Activated naive CD8-positive, alpha-beta T cell treated with anti-CD3 and anti-CD28 coated beads, Interleukin-2, amount 10 ng/mL, durations not matched to agents 7 days and 5 days (primary cell): ENCODE results near the gene CIDEB. TPM values are rescaled to one million over a fixed set of nuclear protein-coding genes. Genes with fewer than 3 reads are reported as not detected.
A peak's percentile ranks its signal among the peaks of the same experiment; 100 is the strongest.

Source experiments
- ATAC-seq: fragments of 150-1000 bp; cut with Tn5 transposase; one replicate; pipeline ENCODE4 v1.10.0; 2021; ENCODE audit warnings: low read depth, moderate library complexity
- POLR2A ChIA-PET: fragments of 350-600 bp; sonication (Branson Sonifier 250); formaldehyde crosslinking; loops from one replicate; lab custom pipeline; 2021; ENCODE audit warnings: antibody characterized with exemption; lab: Charles Lee
- DNase-seq: peaks from one replicate; pipeline ENCODE4 v3.0.0; 2021
- H3K27ac Mint-ChIP-seq: one replicate; pipeline ENCODE4 v1.8.0; 2022; ENCODE audit warnings: mild to moderate bottlenecking, mixed read lengths
- H3K27me3 Mint-ChIP-seq: one replicate; pipeline ENCODE4 v1.8.0; 2022; ENCODE audit warnings: mild to moderate bottlenecking, moderate library complexity, mixed read lengths
- H3K36me3 Mint-ChIP-seq: one replicate; pipeline ENCODE4 v1.8.0; 2021; ENCODE audit warnings: mild to moderate bottlenecking, mixed read lengths
- H3K4me1 Mint-ChIP-seq: one replicate; pipeline ENCODE4 v1.8.0; 2021; ENCODE audit warnings: mixed read lengths
- H3K4me3 Mint-ChIP-seq: one replicate; pipeline ENCODE4 v1.8.0; 2022; ENCODE audit warnings: mild to moderate bottlenecking, moderate library complexity, mixed read lengths
- H3K9me3 Mint-ChIP-seq: one replicate; pipeline ENCODE4 v1.8.0; 2021; ENCODE audit warnings: mixed read lengths
- total RNA-seq, 2 experiments: library from RNA; stranded (reverse); gene quantifications; one replicate each; pipeline ENCODE4 v1.2.3, GENCODE V29; 2021

CIDEB gene
- total RNA-seq, 2 experiments from 2014 or later: 33.7 to 34.8 TPM

DNA sequence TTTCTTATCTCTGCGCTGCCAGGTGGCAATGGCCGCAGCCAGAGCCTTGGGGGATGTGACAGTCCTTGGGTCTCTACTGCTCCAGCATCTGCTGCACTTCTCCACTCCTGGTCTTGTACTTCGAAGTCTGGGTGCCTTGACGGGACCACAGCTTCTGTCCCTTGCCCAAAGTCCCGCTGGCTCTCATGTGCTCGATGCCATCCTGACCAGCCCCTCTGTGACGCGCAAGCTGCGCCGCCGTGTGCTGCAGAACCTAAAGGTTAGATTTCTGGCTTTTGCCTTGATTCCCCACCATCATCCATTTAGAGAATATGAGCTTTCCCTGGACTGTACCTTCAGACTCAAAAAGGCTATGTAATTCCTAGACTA, 3.8 kb downstream of the CIDEB start:
- H3K27me3 Mint-ChIP-seq: no peaks in the 10 kb centered on the region
- no peak overlapping the region for H3K4me3 Mint-ChIP-seq
- H3K27ac Mint-ChIP-seq: no peak overlapping the region
- POLR2A ChIA-PET: interaction anchor here (1.6 kb wide), 1 partner anchor 61 kb away, joined by 5 read pairs; the partner anchor contains the start of gene TINF2
- ATAC-seq (no peak), DNase-seq (no peak)
- peaks cover 29% of the 10 kb centered on the region for H3K4me1 Mint-ChIP-seq
- peaks cover 25% of the 10 kb centered on the region for H3K36me3 Mint-ChIP-seq
- no peaks in the 10 kb centered on the region for H3K9me3 Mint-ChIP-seq

DNA sequence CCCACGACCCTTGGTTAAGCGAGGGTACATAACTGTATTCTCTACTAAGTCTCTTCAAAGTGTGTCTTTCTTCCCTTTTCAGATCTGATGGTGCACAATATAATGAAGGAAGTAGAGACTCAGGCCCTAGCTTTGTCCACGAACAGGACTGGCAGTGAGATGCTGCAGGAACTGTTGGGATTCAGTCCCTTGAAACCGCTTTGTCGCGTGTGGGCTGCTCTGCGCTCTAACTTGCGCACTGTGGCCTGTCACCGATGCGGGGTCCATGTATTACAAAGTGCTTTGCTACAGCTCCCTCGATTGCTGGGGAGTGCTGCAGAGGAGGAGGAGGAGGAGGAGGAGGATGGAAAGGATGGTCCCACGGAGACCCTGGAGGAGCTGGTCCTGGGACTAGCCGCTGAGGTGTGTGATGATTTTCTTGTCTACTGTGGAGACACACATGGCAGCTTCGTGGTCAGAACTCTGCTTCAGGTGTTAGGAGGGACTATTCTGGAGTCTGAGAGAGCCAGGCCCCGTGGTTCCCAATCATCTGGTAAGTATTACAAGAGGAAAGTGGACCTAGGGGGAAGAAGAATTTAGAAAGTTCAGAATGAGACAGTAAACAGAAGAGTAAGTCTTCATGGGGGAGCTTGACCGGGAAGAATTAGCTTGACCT, 7.3 kb downstream of the CIDEB start:
- no peak for DNase-seq
- Mint-ChIP-seq H3K36me3 (peaks cover 25% of the 10 kb centered on the region), H3K27ac (peak overlapping the region; percentile 95)

DNA sequence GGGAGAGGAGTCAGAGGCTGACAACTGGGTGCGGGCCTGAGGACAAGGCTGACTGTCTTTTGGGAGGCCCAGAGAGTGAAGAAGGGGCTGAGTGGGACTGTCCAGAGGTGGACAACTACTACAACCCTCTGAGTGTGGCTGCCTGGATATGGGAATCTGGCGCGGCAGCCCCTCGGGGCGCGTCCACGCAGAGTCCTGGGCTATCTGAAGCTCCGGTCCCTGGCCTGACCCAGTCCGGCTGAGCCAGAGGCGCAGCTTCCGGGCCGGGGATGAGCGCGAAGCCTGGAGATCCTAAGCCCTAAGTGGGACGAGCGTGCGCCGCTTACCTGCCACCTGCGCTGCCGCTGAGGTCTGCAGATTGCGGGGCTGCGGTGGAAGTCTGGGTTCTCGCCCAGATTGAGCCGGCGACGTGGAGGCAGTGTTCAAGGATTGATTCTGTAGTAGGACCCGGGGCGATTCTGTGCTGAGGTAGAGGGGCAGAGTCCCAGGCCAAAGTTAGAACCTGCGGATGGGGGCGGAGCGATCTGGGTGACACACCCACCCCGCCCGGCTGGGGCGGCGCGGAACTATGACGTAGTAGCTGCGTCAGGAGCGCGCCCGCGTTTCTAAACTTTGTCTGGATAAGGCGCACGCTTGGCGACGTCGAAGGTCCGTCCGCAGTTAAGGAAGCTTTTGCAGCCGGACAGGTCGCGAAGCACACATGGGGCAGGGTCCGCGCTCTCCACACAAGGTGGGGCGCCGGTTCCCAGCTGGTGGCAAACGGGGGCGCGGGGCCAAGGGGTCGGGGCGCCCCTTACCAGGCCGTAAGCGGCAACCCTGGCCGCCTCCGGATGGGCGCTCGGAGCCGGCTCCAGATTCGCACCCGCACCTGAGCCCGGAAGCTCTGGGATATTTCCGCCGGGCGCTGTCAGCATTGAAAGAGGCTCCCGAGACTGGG, 8.3 kb downstream of the CIDEB start, which contains the start of the genes DHRS1 and NOP9:
DHRS1 (minus strand) TSS at position 526 of the 937 bp plus-strand sequence. CDS start 674 bp downstream, outside the sequence.
NOP9 (plus strand) TSS at position 596 of the 937 bp plus-strand sequence; CDS start at position 701, 105 bp downstream.
- H3K27ac Mint-ChIP-seq: peak within 1 kb of the TSS; percentile 95
- ATAC-seq: peak; percentile 82
- DNase-seq: peak; percentile 97
- POLR2A ChIA-PET: interaction anchor here (0.7 to 6.6 kb wide), 18 partner anchors 9 to 185 kb away, joined by 3 to 76 read pairs (median 8); partner anchors contain the start of genes CBLN3, CHMP4A, DCAF11 and IRF9
- peaks cover 41% of the 10 kb centered on the region for H3K4me1 Mint-ChIP-seq
- no peaks in the 10 kb centered on the region for H3K9me3 Mint-ChIP-seq
- H3K36me3 Mint-ChIP-seq: peaks cover 25% of the 10 kb centered on the region
- H3K27me3 Mint-ChIP-seq: no peaks in the 10 kb centered on the region
- peak within 1 kb of the TSS; percentile 94 for H3K4me3 Mint-ChIP-seq

More for the DNA sequence above, 7.3 kb downstream of the CIDEB start:
- Mint-ChIP-seq H3K9me3 (no peaks in the 10 kb centered on the region), H3K4me1 (peaks cover 41% of the 10 kb centered on the region), H3K4me3 (peak overlapping the region; percentile 94), H3K27me3 (no peaks in the 10 kb centered on the region)
- POLR2A ChIA-PET: interaction anchor here (0.7 to 6.6 kb wide), 15 partner anchors 10 to 186 kb away, joined by 3 to 76 read pairs (median 10); partner anchors contain the start of genes CBLN3, CHMP4A, DCAF11 and IRF9
- no peak for ATAC-seq

DNA sequence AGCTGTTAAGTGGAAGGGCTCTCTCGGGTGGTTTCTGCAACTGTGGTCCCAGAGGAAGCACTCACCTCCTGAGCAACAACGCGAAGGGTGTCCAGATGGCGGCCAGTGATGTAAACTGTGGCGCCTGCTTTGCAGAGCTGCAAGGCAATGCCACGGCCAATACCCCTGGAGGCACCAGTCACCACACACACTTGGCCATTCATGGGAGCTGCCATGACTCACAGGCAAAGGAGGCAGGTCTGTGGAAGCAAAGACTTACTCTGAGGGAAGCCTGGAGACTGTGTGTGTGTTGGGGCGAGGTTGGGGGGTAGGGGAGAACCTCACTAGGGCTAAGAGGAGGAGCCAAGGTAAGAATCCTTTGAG, 8.9 kb downstream of the CIDEB start:
- Mint-ChIP-seq H3K9me3 (no peaks in the 10 kb centered on the region), H3K27me3 (no peaks in the 10 kb centered on the region), H3K27ac (peak overlapping the region; percentile 95), H3K36me3 (peaks cover 21% of the 10 kb centered on the region), H3K4me3 (peak overlapping the region; percentile 94), H3K4me1 (peaks cover 41% of the 10 kb centered on the region)
- peak; percentile 6 for ATAC-seq
- POLR2A ChIA-PET: interaction anchor here (0.6 to 6.6 kb wide), 15 partner anchors 9 to 185 kb away, joined by 3 to 76 read pairs (median 8); partner anchors contain the start of genes CBLN3, DCAF11, IRF9 and KHNYN
- no peak for DNase-seq

DNA sequence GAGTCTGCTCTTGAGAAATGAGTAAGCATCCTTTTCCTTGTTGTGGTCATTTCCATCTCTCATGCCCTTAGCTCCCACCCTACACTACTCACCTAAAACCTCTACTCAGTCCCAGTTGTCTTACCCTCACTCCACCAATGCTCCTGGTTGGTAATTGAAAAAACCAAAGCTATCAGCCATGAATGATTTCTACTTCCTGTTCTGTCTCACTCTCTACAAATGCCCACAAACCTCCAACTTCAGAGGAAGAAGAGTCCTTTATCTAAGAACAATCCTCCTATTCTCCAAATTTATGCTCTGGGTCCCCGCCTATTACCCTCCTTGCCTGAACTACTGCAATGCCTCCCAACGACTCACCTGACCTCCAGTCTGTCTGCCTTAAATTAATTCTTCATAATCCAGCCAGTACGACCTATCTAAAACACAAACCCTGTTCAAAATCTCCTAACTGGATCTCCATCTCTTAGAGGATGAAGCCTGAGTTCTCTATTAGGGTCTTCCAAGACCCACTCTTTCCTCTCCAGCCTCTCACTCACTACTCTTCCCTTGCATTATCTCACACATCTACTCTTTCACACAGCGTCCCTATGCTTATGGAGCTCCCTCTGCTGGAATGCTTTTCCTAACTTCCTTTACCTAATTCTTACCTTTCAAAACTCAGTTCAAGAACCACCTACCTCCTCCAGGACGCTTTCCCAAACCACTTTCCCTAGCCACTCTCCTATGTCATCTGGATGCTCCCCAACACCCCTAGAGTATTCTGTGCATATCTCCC, 10.4 kb downstream of the CIDEB start:
- H3K27me3 Mint-ChIP-seq: no peaks in the 10 kb centered on the region
- peak; percentile 12 for ATAC-seq
- no peak for DNase-seq
- peak overlapping the region; percentile 65 for H3K4me3 Mint-ChIP-seq
- peaks cover 24% of the 10 kb centered on the region for H3K36me3 Mint-ChIP-seq
- H3K9me3 Mint-ChIP-seq: no peaks in the 10 kb centered on the region
- H3K4me1 Mint-ChIP-seq: peaks cover 41% of the 10 kb centered on the region
- POLR2A ChIA-PET: interaction anchor here (1.0 to 6.6 kb wide), 11 partner anchors 11 to 161 kb away, joined by 3 to 76 read pairs (median 7); partner anchors contain the start of genes CHMP4A, CIDEB, LTB4R and LTB4R2
- H3K27ac Mint-ChIP-seq: peak overlapping the region; percentile 94

DNA sequence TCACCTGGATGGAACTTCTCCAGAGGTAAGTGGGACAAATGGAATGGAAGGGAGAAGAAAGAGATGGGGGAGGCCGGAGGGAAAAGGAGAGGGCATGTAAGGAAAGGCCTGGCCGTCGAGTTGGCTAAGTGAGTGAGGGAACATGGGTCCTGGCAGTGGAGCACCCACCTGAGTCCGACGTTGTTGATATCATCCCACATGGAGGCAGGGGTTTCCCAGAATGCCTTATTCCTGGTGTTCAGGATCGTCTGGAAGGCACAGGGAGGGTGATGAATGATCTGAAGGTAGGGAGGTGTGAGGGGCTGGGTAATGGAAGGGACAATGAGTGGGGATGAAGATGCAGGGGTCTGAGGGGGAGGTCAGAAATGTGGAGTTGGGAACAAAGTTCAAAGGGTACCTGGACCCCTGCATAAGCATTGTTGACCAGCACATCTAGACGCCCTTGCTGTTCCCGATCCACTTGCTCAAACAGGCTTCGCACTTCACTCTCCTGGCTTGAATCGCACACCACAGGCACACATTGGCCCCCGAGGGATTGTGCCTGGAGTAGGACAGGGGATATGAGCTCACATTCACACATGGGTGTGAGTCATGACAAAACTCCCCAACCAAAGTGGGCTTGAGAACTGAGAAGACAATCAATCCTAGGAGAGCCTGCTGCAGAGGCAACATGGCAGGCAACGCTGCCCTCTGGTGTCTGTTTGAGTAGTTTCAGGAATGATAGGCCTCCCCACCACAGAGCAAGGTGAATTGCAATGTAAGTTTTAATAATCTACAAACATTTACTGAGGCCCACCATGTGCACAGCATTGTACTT, 11.2 kb downstream of the CIDEB start:
- H3K27ac Mint-ChIP-seq: peak overlapping the region; percentile 94
- ATAC-seq (peak; percentile 55), DNase-seq (peak; percentile 66)
- no peaks in the 10 kb centered on the region for H3K27me3 Mint-ChIP-seq
- peak overlapping the region; percentile 65 for H3K4me3 Mint-ChIP-seq
- peaks cover 44% of the 10 kb centered on the region for H3K4me1 Mint-ChIP-seq
- peaks cover 29% of the 10 kb centered on the region for H3K36me3 Mint-ChIP-seq
- POLR2A ChIA-PET: interaction anchor here (1.0 to 6.6 kb wide), 11 partner anchors 11 to 161 kb away, joined by 3 to 76 read pairs (median 7); partner anchors contain the start of genes CHMP4A, CIDEB, LTB4R and LTB4R2
- H3K9me3 Mint-ChIP-seq: no peaks in the 10 kb centered on the region

DNA sequence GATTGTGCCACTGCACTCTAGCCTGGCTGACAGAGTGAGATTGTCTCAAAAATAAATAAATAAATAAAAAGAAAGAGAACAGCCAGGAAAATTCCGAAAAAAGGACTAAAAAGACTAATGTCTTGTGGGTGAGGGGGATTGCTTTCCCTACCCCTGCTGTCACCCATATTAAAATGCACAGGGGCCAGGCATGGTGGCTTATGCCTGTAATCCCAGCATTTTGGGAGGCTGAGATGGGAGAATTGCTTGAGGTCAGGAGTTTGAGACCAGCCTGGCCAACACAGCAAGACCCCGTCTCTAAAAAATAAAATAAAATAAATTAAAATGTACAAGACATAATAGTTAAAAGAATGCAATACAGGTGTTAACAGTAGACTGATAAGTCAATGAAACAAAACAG, 14.3 kb downstream of the CIDEB start:
- DNase-seq (no peak), ATAC-seq (no peak)
- peaks cover 43% of the 10 kb centered on the region for H3K36me3 Mint-ChIP-seq
- POLR2A ChIA-PET: interaction anchor here (1.0 to 6.9 kb wide), 2 partner anchors 14 to 51 kb away, joined by 3 to 58 read pairs; partner anchors contain the start of gene TINF2
- peaks cover 46% of the 10 kb centered on the region for H3K4me1 Mint-ChIP-seq
- peaks cover 3% of the 10 kb centered on the region for H3K27me3 Mint-ChIP-seq
- H3K4me3 Mint-ChIP-seq: no peak overlapping the region
- H3K27ac Mint-ChIP-seq: no peak overlapping the region
- no peaks in the 10 kb centered on the region for H3K9me3 Mint-ChIP-seq

DNA sequence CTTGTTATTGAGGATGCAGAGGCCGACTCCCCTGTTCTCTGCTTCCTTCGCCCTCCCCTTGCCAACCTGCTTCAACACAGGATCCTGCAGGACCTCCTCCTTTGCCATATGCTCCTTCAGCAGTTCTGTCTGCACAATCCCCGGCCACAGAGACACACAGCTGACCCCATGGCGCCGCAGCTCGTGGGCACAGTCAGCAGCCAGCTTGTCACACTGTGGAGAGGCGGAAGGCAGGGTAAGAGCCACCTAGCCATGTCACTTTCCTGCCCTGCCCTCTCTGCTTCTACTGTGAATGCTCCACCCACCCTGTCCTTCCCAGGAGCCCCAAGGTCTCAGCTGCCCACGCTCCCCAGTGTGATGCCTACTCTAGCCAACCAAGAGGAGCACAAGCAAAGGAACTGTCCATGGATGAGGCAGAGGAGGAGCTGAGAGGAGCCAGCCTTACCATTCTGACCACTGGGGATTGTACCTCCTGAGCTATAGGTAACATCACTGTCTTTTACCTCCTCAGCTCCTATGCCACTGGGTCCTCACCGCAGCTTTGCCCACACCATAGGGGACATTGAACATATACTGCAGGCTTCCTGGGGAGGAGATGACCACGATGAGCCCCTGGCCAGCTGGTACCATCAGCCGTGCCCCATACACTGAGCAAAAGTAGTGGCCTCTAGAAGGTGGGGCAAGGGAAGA, 15.5 kb downstream of the CIDEB start:
- H3K4me1 Mint-ChIP-seq: peaks cover 48% of the 10 kb centered on the region
- H3K4me3 Mint-ChIP-seq: no peak overlapping the region
- peaks cover 9% of the 10 kb centered on the region for H3K27me3 Mint-ChIP-seq
- ATAC-seq (no peak), DNase-seq (no peak)
- peaks cover 44% of the 10 kb centered on the region for H3K36me3 Mint-ChIP-seq
- POLR2A ChIA-PET: interaction anchor here (0.5 to 6.9 kb wide), 6 partner anchors 13 to 80 kb away, joined by 3 to 58 read pairs (median 4); partner anchors contain the start of genes CHMP4A, RABGGTA and TINF2
- H3K27ac Mint-ChIP-seq: no peak overlapping the region
- no peaks in the 10 kb centered on the region for H3K9me3 Mint-ChIP-seq

DNA sequence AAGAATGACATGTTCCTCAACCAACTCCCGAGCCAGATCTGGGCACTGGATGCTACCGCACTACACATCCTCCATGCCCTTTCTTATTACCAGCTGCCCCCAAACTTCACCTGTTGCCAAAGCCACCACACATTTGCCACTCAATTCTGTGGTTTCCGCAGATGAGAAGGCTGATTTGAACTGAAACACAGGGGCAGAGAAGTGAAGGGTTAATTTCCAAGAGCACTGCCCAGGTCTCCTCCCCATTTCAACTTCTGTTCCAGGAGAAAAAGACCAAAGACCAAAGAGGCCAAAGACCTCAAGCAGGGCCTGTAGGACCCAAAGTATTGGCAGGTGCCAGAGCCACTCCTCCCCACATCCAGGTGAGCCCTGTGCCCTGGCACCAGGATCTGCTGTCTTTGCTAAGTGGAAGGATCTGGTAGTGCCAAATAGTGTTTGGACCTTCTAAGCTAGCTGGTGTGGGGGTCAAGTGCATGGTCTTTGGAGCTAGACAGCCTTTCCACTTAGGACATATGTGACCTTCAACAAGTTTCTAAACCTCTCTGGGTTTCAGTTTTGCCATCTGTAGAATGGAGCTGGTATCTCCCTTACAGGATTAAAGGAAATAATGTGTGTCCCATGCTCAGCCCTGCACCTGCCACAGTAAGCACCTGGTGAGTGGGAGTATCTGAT, 16.2 kb downstream of the CIDEB start:
- Mint-ChIP-seq H3K27ac (no peak overlapping the region), H3K4me1 (peaks cover 41% of the 10 kb centered on the region), H3K36me3 (peaks cover 42% of the 10 kb centered on the region), H3K4me3 (no peak overlapping the region), H3K9me3 (no peaks in the 10 kb centered on the region), H3K27me3 (peaks cover 14% of the 10 kb centered on the region)
- DNase-seq (no peak), ATAC-seq (no peak)
- POLR2A ChIA-PET: interaction anchor here (0.6 to 6.9 kb wide), 4 partner anchors 12 to 49 kb away, joined by 3 to 58 read pairs (median 12); partner anchors contain the start of genes RABGGTA and TINF2

DNA sequence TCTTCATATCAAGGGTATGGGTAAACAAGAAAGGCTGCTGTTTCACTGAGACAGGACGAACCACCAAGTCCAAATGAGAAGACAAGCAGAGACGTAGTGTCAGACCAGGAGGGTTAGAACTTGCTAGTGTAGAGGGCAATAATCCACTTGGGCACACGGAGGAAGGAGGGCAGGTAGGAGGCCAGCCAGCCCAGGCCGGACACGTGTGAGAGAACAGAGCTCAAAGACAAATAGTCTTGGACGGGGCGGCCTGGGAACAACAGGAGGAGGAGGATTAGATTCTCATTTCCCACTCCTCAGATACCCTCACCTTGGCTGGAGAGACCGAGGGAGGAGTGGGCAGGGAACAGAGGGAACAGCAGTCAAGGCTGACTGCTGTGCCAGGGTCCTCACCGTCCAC, 17.0 kb downstream of the CIDEB start:
- ATAC-seq (no peak), DNase-seq (no peak)
- Mint-ChIP-seq H3K4me1 (peaks cover 33% of the 10 kb centered on the region), H3K9me3 (no peaks in the 10 kb centered on the region), H3K27me3 (peaks cover 18% of the 10 kb centered on the region), H3K36me3 (peaks cover 37% of the 10 kb centered on the region), H3K4me3 (no peak overlapping the region), H3K27ac (no peak overlapping the region)
- POLR2A ChIA-PET: interaction anchor here (0.5 to 6.9 kb wide), 8 partner anchors 9 to 193 kb away, joined by 3 to 58 read pairs (median 10); partner anchors contain the start of genes CBLN3, DHRS1, KHNYN and NOP9
